Endothelial cell of hepatic sinusoid (primary cell): ENCODE measurements around the gene ELFN1.

ENCODE experiments used
- in situ Hi-C: cut with HindIII; loops from 2 replicates; pipeline ENCODE4 v1.10.0; 2017; ENCODE audit warnings: low sequenced_read_pairs

The ELFN1 gene

DNA sequence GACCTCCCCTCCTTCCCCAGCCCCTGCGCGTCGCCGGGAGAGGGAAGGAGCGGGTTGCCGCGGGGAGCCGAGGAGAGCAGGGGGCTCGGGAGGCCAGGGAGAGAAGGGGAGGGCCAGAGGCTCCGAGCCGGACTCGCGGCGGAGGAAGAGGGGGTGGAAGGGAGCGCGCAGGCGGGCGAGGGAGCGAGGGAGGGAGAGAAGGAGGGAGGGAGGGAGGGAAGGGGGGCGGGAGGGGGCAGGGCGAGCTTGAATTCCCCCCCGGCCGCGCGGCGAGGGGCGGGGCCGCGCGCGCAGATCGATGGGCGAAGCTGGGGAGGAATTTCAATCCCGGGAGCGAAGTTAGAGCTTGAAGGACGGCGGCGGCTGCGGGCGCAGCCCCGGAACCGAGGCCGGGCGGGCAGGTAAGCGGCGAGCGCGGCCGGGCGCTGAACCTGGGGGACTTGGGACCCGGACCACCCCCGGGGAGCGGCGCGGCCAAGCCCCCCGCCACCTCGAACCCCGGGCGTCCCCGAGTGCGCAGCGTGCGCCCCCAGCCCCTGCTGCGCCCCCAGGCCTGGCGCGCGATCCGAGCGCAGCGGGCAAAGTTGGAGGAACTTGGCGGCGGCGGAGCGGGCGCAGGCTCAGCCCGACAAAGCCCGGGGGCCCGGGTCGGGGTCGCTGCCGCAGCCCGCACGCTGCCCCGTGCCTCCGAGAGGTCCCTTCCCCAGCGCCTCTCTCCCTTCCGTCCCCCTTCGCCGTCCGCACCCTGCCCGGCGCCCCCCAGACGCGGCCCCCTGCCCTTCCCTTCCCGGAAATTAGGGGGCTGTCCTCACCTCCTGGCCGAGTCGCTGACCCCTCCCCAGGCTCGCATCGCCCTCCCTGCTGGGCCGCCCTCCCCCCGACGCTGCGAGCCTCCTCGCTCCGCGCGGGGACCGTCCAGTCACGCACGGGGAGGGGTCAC lies at the start of gene ELFN1:
TSS of gene ELFN1 (plus strand) at position 324 of the 940 bp plus-strand sequence. CDS start 74,320 bp downstream, outside the sequence.
- in situ Hi-C loops = no loop called here

DNA sequence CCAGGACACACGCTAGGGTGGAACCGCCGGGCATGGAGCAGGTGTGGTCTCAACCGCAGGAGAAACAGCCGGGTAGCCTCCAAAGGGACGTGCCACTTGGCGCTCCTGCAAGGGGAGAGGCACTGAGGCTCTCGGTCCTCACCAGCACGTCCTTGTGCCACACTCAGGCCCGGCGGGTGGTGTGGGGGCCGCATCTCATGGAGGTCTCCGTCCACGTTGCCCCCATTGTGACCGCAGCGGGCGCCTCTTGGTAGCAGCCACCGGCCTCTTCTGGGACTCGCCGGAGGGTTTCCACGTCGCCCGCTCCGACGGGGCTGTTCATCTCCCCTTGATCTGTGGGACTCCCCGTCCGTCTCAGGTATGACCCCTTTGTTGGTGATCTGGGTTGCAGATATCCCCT lies 49.2 kb upstream of the ELFN1 start:
- in situ Hi-C loops = loop anchor here (10.0 kb wide), 1 partner anchor 84 kb away; no protein-coding TSS in a partner anchor

DNA sequence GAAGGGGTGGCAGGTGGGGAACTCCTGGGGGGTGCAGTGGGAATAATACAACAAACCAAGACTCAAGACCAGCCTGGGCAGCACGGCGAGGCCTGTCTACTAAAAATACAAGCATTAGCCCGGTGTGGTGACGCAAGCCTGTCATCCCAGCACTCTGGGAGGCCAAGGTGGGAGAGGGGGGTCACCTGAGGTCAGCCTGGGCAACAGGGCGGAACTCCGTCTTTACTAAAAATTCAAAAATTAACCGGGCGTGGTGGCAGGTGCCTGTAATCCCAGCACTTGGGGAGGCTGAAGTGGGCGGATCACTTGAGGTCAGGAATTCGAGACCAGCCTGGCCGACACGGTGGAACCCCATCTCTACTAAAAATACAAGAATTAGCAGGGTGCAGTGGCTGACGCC lies 48.4 kb upstream of the ELFN1 start:
- in situ Hi-C loops = loop anchor here (10.0 kb wide), 1 partner anchor 83 kb away; no protein-coding TSS in a partner anchor

DNA sequence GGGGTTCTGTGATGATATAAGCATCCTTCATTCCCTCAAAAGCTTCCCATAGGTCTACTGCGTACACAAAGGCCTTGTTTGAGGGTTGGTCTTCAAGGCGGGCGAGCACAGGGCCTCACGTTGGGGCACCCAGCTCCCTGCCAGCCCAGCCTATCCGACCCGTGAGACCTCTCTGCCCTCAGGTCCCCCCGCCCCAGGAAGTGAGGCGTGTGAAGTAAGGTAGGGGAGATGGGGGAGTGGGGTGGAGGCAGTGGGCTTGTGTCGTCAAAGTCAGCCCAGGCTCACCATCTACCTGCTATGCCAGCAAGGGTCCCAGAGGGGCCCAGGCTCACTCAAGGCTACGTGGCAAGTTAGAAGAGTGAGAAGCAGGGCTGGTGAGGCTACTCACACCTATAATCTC lies 47.6 kb upstream of the ELFN1 start:
- in situ Hi-C loops = loop anchor here (10.0 kb wide), 1 partner anchor 82 kb away; no protein-coding TSS in a partner anchor

DNA sequence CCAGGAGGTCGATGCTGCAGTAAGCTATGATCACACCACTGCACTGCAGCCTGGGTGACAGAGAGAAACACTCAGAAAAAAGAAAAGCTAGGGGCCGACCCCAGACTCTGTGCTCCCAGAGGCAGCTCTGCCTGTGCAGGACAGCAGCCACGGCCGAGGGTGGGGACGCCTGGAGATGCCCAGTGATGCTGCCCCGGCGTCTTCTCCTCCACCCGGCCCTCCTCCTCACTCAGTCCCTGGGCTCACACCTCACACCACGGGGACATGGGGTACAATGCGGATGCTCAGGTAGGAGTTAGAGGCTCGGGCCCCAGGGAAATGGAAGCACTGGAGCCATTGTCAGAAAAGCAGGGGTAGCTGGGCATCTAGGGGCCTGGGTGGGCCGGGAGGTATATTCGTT lies 46.3 kb upstream of the ELFN1 start:
- in situ Hi-C loops = loop anchor here (10.0 kb wide), 1 partner anchor 81 kb away; no protein-coding TSS in a partner anchor

DNA sequence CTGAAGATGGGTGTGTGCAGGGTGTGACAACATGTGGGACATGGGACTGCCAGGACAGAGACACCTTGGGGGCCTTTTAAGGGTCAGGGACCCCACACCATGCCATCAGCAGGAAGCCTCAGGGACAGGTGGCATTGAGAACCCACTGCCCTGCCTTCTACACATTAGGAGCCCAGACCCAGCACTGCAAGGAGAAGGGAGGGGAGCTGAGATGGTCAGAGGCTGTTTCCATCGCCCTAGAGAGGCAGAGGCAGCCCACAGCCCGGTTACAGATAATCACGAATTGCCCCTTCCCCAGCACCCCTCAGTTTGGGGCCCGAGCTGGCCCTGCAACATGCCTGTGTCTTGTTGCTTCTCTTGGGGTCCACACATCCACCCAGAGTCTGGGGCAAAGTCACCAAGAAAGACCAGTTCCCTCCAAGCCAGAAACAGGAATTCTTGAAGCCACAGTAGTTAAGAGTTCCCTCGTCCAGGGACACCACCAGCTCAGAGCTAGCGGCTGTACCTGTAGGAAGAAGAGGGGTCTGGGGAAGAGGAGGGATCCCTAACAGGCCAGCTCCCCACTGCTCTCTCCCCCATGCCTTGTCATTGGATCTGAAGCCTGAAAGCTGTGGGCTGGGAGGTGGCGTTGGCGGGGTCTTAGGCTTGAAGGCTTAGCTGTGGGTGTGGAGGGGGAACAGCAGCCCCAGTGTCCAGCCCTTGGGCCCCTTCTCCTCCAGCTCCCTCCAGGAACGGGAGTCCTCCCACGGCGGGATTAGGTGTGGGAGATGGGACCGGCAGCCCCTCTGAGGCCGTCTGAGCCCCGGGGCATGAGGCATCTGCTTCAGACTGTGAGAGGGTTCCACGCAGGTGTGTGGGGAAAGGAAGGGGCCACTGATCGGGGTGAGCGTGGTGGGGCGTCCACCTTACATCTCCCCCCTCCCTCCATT lies 44.8 kb upstream of the ELFN1 start:
- in situ Hi-C loops = loop anchor here (10.0 to 25.0 kb wide), 2 partner anchors 80 to 737 kb away; partner anchors contain the start of gene EIF3B

DNA sequence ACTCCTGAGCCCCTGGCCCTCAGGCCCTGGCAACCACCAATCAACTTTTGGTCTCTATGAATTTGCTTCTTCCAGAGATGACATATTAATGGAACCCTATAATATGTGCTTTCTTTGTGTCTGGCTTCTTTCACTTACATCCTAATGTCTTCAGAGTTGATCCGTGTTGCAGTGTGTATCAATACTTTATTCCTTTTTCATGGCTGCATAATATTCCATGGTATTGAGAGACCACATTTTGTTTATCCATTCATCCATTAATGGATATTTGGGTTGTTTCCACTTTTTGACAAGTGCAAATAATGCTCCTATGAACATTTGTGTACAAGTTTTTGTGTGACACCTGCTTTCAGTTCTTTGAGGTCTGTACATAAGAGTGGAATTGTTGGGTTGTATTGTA lies 43.3 kb upstream of the ELFN1 start:
- in situ Hi-C loops = loop anchor here (10.0 to 25.0 kb wide), 2 partner anchors 78 to 736 kb away; partner anchors contain the start of gene EIF3B

DNA sequence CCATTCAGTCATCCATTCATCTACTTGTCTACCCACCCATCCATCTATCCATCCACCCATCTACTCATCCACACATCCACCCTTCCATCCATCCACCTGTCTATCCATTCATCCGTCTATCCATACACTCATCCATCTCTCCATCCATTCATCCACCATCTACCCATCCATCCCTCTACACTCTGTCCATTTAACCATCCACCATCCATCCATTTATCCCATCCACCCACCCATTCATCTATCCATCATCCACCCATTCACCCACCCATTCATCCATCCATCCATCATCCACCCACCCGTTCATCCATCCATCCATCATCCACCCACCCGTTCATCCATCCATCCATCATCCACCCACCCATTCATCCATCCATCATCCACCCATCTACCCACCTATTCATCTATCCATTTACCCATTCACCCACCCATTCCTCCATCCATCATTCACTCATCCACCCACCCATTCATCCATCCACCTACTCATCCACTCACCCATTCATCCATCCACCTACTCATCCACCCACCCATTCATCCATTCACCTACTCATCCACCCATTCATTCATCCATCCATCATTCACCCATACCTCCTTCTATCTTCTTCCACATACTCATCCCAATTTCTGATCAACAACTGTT lies 39.3 kb upstream of the ELFN1 start:
- in situ Hi-C loops = loop anchor here (25.0 kb wide), 1 partner anchor 731 kb away; the partner anchor contains the start of gene EIF3B

DNA sequence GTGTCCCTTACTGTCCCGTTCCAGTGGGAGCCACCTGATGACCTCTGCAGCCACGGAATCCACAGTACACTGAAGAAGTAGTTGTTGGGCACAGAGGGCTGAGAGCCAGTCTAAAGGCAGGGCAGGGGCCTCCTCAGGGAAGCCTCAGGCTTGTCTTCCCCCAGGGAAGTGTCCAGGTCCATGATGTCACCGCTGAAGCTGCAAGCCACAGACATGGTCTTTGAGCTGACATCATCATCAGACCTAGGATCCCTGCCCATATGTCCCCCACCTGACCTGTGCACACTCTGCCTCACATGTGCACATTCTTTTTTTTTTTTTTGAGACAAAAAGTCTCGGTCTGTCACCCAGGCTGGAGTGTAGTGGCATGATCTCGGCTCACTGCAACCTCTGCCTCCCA lies 38.4 kb upstream of the ELFN1 start:
- in situ Hi-C loops = loop anchor here (25.0 kb wide), 1 partner anchor 731 kb away; the partner anchor contains the start of gene EIF3B

DNA sequence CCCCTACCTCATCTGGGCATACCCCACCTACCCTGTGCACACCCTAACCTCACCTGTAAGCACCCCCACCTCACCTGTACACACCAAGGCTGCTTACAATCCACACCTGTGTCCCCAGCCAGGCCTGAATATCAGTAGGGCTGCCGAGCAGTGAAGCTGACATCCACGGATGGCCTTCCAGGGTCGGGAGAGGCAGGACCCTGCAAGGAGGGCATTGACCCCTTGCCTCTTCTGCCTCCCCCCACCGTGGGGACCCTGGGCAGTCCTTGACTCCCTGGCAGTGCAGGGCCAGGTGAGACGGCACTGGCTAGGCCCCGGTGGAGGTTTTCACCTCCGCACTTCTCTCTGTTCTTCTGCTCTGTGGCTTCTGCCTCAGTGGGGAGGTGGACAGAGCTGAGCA lies 37.6 kb upstream of the ELFN1 start:
- in situ Hi-C loops = loop anchor here (25.0 kb wide), 1 partner anchor 730 kb away; the partner anchor contains the start of gene EIF3B

DNA sequence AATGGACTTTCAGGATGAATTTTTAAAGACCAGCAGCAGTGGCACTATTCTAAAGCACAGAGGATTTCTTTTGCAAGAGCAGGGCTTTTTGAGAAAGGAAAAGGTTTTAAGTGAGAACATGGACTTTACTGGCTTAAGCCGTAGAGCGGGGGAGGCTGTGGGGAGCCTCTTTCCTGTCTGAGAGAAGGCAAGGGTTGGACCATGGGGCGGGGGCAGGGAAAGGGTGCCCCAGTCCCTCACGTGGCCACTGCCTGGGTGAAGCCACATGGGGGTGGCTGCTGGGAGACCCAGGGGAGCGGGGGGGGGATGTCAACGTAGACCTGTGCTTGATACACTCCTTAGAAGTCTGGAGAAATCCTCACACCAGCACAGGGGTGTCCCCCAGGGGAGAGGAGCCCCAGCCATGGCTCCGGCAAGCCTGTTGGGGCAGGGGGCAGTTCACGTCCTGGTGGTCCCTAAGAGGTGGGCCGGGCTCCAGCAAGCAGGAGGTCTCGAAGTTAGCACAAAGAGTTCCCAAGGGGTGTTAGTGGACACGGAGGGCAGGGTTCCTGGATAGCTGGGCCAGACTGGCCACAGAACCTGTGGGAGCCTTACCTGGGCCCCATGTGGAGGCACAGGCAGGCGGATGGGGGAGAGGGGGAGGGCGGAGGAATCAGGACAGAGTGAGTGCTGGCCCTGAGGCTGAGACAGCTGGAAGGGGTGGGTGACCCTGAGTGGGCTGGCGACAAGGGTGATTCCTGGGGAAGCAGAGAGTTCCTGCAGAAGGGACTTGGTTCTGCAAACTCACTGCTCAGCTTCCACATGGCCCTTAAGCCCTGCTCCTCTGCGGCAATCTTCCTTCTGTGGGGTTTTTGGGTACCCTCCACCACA lies 36.9 kb upstream of the ELFN1 start:
- in situ Hi-C loops = loop anchor here (25.0 kb wide), 1 partner anchor 729 kb away; the partner anchor contains the start of gene EIF3B

DNA sequence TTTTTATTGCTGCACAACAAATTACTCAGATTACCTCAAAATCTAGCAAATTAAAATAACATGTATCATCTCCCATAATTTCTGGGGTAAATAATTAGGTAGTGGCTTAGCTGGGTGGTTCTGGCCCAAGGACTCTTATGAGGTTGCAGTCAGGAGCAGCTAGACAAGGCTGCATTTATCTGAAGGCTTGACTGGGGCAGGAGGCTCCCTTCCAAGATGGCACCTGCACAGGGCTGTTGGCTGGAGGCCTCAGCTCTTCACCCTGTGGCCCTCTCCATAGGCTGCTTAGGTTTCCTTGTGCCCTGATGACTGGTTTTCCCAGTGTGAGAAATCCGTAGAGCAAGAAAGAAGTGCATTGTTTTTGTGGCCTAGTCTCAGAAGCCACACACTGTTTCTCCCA lies 34.7 kb upstream of the ELFN1 start:
- in situ Hi-C loops = loop anchor here (5.0 to 25.0 kb wide), 3 partner anchors 38 to 727 kb away; partner anchors contain the start of gene EIF3B

DNA sequence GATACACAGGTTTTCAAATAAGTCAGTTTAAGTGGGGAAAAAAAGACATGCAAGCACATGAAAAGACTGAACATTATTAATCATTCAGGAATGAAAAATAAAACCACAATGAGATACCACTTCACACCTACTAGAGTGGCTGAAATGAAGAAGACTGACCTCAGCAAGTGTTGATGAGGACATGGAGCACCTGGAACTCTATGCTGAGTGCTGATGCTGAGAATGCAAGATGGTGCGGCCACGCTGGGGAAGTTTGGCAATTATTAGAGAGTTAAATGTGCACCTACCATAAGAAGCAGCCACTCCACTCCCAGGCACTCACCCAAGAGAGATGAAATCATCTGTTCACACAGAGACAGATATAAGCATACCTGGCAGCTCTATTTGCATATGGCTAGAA lies 32.9 kb upstream of the ELFN1 start:
- in situ Hi-C loops = loop anchor here (5.0 to 25.0 kb wide), 3 partner anchors 40 to 725 kb away; partner anchors contain the start of gene EIF3B

DNA sequence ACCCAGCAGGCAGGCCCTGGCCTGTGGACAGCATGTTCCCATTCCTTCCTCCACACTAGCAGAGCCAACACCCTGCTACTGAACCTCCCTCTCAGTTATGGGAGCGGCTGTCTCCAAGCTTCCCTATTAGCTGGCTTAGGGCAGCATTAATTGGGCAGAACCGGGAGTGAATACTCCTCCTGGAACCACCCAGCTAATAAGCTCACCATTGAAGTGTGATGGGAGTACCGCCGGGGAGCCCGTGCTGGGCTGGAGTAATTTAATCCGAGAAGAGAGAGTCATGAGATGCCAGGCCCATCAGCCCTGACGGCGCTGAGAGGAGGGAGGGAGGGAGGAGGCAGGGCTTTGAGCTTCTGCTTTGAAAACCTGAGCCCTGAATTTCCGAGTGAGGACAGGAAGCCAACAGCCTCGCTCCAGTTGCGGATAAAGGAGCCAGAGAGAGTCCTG lies 31.8 kb upstream of the ELFN1 start:
- in situ Hi-C loops = loop anchor here (5.0 to 25.0 kb wide), 3 partner anchors 41 to 724 kb away; partner anchors contain the start of gene EIF3B

DNA sequence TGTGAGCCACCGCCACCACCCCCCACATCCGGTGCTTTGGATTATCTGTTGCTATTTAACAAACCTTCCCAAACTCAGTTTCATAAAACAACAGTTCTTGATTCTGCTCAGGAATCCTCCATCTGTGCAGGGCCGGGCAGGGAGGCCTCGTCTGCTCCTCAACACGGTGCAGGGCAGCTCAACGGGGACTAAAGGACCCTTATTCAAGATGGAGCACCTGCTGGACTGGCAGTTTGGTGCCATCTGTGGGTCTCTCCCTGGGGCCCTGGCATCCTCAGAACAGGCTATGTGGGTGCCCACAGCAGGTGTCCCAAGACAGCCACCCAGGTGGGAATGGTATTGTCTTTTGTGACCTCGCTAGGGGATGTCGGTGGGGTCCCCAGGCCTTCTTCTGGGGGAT lies 31.0 kb upstream of the ELFN1 start:
- in situ Hi-C loops = loop anchor here (5.0 to 25.0 kb wide), 3 partner anchors 42 to 723 kb away; partner anchors contain the start of gene EIF3B

DNA sequence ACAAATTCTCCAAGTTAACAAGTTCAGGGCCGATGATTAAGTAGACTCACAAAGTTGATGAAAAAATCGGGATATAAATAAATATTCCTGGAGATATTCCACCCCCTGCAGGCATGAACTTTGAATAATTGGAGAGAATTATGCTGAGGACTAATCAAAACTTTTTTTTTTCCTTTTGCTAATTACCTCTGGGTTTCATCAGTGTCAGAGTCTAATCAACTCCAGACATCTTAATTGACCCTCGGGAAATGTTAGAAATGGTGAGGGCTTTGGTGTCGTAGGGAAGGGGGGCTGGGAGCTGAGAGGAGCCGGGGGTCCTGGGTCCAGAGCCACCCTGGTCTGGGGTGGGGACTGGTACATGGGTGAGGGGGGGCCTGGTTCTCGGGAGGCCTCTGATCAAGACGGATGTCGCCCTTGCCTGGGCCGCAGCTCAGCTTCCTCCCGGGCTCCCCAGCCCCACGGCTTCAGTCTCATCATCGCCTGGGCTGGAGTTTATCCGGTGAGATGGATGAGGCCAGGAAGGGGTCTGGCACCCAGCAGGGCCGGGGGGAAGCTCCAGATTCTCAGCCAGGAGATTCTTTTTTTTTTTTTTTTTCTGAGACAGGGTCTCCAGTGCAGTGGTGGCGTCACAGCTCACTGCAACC lies 30.4 kb upstream of the ELFN1 start:
- in situ Hi-C loops = loop anchor here (5.0 to 25.0 kb wide), 3 partner anchors 42 to 723 kb away; partner anchors contain the start of gene EIF3B

DNA sequence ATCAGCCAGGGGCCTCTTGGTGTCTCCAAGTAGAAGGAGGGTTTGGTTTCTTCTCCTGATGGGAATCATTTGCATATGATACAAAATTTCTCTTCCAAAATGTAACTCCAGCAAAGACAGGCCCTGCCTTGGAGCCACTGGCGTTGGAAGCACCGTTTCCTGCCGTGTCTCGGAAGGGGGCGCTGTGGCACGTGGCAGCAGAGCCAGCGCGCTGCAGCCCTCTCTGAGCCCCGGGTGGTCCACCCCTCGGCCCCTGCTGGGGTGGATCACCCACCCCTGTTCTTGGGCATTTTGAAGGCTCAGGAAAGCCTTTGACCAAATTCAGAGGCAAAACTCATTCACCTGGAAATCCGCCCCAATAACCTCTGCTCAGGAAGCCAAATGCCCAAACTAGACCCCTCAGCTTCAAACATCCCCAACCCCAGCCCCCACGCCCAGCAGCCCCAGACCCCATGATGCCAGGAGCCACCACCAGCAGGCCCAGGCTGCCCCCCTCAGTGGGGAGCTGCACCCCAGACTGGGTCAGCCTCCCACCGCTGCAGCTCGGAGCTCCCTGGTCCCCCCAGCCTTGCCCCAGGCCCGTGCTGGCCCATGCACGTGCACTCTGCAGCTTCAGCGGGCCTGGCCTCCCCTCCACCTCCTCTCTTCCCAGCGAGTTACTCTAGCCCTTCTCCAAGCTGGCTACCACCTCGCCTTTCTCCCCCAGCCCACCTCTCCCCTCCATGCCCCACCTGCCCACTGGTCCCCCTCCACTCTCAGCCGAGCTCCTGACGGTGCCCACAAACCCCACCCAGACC lies 29.5 kb upstream of the ELFN1 start:
- in situ Hi-C loops = loop anchor here (25.0 kb wide), 1 partner anchor 722 kb away; the partner anchor contains the start of gene EIF3B
